Type B pancreatic cell (in vitro differentiated cells): ENCODE data around the gene NR3C1. TPM values are rescaled to one million over a fixed set of nuclear protein-coding genes. Genes with fewer than 3 reads are reported as not detected.

Source experiments
- DNase-seq: peaks from one replicate; pipeline ENCODE4 v3.0.0; 2021; ENCODE audit warnings: mixed read lengths; ENCODE audit not compliant: unreplicated experiment; ENCODE audit errors: extremely low spot score
- H3K27ac Mint-ChIP-seq: 2 replicates; pipeline ENCODE4 v1.8.0; 2021; ENCODE audit warnings: mild to moderate bottlenecking, mixed read lengths
- H3K27me3 Mint-ChIP-seq: 2 replicates; pipeline ENCODE4 v1.8.0; 2021; ENCODE audit warnings: mixed read lengths
- H3K36me3 Mint-ChIP-seq: 2 replicates; pipeline ENCODE4 v1.8.0; 2021; ENCODE audit warnings: mixed read lengths
- H3K4me1 Mint-ChIP-seq: one replicate; pipeline ENCODE4 v1.8.0; 2021; ENCODE audit warnings: mixed read lengths; ENCODE audit not compliant: unreplicated experiment
- H3K4me3 Mint-ChIP-seq: 2 replicates; pipeline ENCODE4 v1.8.0; 2021; ENCODE audit warnings: mild to moderate bottlenecking, mixed read lengths
- H3K9me3 Mint-ChIP-seq: 2 replicates; pipeline ENCODE4 v1.8.0; 2021; ENCODE audit warnings: mixed read lengths
- CTCF ChIP-seq: fragments of 200-600 bp; sonication (generic); conservative IDR thresholded peaks from 2 replicates; pipeline ENCODE4 v1.5.0; 2021; ENCODE audit warnings: antibody characterized with exemption, mild to moderate bottlenecking
- total RNA-seq: library from RNA; stranded (reverse); gene quantifications from 2 replicates; pipeline ENCODE4 v1.2.1, GENCODE V29; 2021; ENCODE audit warnings: low replicate concordance

Gene NR3C1
- total RNA-seq, 1 donor from 2014 or later, result 94.0 TPM

DNA sequence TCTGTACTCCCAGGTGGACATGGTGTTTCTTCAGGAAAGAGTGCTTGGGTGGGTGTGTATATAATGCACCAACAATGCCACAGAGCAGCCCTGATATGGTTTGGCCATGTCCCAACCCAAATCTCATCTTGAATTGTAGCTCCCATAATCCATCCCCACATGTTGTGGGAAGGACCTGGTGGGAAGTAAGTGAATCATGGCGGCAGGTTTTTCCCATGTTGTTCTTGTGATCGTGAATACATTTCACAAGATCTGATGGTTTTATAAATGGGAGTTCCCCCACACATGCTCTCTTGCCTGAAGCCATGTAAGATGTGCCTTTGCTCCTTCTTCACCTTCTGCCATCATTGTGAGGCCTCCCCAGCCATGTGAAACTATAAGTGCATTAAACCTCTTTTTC is 158.5 kb downstream of the NR3C1 start:
- no peaks in the 10 kb centered on the region for H3K27me3 Mint-ChIP-seq
- H3K36me3 Mint-ChIP-seq, result no peaks in the 10 kb centered on the region
- H3K4me3 Mint-ChIP-seq, result no peak overlapping the region
- TF ChIP-seq CTCF, result no peak
- no peak overlapping the region for H3K27ac Mint-ChIP-seq
- H3K9me3 Mint-ChIP-seq, result peaks cover 12% of the 10 kb centered on the region
- H3K4me1 Mint-ChIP-seq, result peaks cover 16% of the 10 kb centered on the region
- no peak for DNase-seq

GRCh38 chr5:143244000-143244736 is 159.3 kb downstream of the NR3C1 start:
- H3K27me3 Mint-ChIP-seq, result no peaks in the 10 kb centered on the region
- no peak for DNase-seq
- H3K4me1 Mint-ChIP-seq, result peaks cover 16% of the 10 kb centered on the region
- peak overlapping the region; percentile 19 for H3K27ac Mint-ChIP-seq
- H3K9me3 Mint-ChIP-seq, result peaks cover 12% of the 10 kb centered on the region
- no peaks in the 10 kb centered on the region for H3K36me3 Mint-ChIP-seq
- H3K4me3 Mint-ChIP-seq, result peak overlapping the region; percentile 18
- no peak for TF ChIP-seq CTCF

DNA sequence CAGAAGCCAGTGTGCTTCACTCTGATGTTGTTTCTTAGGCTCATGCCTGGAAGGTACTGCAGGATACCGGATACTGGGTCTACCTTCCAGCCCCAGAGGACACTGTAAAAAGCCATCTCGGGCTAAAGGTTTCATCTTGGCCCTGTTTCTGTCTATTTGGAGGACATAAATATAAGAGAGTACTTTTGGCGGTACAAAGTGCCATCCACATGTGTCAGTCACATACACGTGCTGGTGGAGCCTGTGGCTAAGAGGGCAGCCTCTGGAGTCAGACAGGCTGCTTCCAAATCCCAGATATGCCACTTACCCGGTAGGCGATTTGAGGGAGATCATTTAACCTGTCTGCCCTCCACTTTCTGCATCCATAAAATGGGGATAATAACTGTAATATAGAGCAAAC is 160.4 kb downstream of the NR3C1 start:
- peaks cover 12% of the 10 kb centered on the region for H3K9me3 Mint-ChIP-seq
- peaks cover 16% of the 10 kb centered on the region for H3K4me1 Mint-ChIP-seq
- no peak overlapping the region for H3K4me3 Mint-ChIP-seq
- no peaks in the 10 kb centered on the region for H3K27me3 Mint-ChIP-seq
- no peak overlapping the region for H3K27ac Mint-ChIP-seq
- no peak for DNase-seq
- H3K36me3 Mint-ChIP-seq, result no peaks in the 10 kb centered on the region
- TF ChIP-seq CTCF, result no peak

DNA sequence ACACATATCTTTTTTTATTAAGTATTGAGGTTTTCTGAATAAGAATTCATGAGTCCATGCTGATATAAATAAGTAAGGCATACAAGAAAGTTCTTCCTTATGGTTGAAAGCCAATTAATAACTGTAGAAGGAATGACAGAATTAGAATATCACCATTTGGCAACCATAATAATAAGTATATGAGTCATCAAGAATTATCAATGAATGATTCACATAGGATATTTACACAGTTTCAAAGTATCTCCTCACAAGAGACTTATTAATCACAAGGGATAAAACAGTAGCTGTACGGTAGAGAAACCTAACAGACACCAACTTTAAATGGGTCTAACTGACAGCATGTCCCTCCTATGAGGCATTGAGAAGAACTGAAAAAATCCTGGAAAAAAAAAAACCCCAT is 161.6 kb downstream of the NR3C1 start:
- Mint-ChIP-seq H3K4me1 (peaks cover 16% of the 10 kb centered on the region), H3K36me3 (no peaks in the 10 kb centered on the region), H3K27ac (no peak overlapping the region), H3K4me3 (no peak overlapping the region), H3K9me3 (peaks cover 12% of the 10 kb centered on the region), H3K27me3 (no peaks in the 10 kb centered on the region)
- no peak for DNase-seq
- no peak for TF ChIP-seq CTCF

DNA sequence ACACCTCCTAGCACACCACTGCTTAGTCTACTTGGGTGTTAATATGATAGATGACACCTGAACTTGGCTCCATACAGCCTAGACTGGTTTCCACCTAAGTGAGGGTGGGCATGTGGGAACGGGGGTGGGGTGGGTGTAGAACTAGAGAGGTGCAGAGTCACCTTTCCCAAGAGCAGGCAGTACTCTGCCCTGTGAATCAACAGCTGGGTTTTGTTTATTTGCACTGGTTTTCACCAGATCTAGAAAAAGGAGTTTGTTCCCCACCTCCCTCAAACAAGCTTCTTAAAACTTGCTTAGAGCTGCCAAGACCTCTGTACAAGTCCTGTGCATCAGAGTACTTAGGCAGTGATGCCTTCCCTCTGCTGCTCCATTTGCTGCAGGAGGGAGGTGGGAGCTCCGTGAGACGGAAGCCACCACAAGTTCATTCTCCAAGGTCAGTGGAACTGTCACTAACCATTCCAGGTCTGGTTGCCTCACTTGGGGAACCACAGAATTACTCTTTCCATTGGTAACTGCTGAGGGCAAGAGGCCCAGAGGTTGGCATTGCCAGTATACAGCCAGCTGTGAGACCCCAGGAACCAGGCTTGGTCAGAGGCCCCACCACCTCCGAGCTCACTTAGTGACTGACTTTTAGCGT is 163.5 kb downstream of the NR3C1 start:
- Mint-ChIP-seq H3K4me3 (no peak overlapping the region), H3K27ac (no peak overlapping the region), H3K9me3 (peaks cover 5% of the 10 kb centered on the region), H3K27me3 (no peaks in the 10 kb centered on the region), H3K4me1 (peaks cover 16% of the 10 kb centered on the region), H3K36me3 (no peaks in the 10 kb centered on the region)
- no peak for DNase-seq
- no peak for TF ChIP-seq CTCF
